ENCODE results near the gene MBNL1. TPM values are rescaled to one million over a fixed set of nuclear protein-coding genes. Genes with fewer than 3 reads are reported as not detected.

MBNL1 gene
- polyA plus RNA-seq, 1 donor from 2014 or later, result 12.7 TPM

- peaks cover 32% of the 10 kb centered on the region for H3K79me2 ChIP-seq (replicated peaks; ENCODE audit: insufficient read depth, low read length)
- H3K27me3 ChIP-seq (ENCODE audit: insufficient read depth, low read depth, low read length), result no peaks in the 10 kb centered on the region
- H3K27ac ChIP-seq (ENCODE audit: low read length), result no peak overlapping the region
- H3K4me3 ChIP-seq (ENCODE audit: low read length), result no peak overlapping the region
- H3K36me3 ChIP-seq (ENCODE audit: insufficient read depth, low read length), result no peaks in the 10 kb centered on the region
- no peak overlapping the region for H2AFZ ChIP-seq (ENCODE audit: low read depth, low read length)
- TF ChIP-seq TAF1 (IDR thresholded peaks at IDR 0.05; ENCODE audit: low read depth) (no peak), RAD21 (conservative IDR thresholded peaks at IDR 0.05) (no peak), REST (IDR thresholded peaks at IDR 0.05; ENCODE audit: borderline replicate concordance) (no peak), EZH2 (IDR thresholded peaks at IDR 0.05; ENCODE audit: borderline replicate concordance, insufficient read depth, low read length, poor library complexity, severe bottlenecking) (no peak), POLR2AphosphoS5 (IDR thresholded peaks at IDR 0.05) (no peak), EP300 (conservative IDR thresholded peaks at IDR 0.05; ENCODE audit: poor library complexity, severe bottlenecking) (no peak), CTCF (IDR thresholded peaks at IDR 0.05; ENCODE audit: poor library complexity, severe bottlenecking) (no peak), SMC3 (conservative IDR thresholded peaks at IDR 0.05; ENCODE audit: poor library complexity) (no peak), MXI1 (conservative IDR thresholded peaks at IDR 0.05; ENCODE audit: poor library complexity, severe bottlenecking) (no peak)
- no peaks in the 10 kb centered on the region for H3K9me3 ChIP-seq (ENCODE audit: low read length)
- no peaks in the 10 kb centered on the region for H3K9me2 ChIP-seq (ENCODE audit: insufficient read depth, low read length)
- H3K9ac ChIP-seq (ENCODE audit: low read length), result no peak overlapping the region
- no peaks in the 10 kb centered on the region for H3F3A ChIP-seq (ENCODE audit: insufficient read depth, low read length, poor library complexity, severe bottlenecking)
- H4K20me1 ChIP-seq (ENCODE audit: insufficient read depth), result no peaks in the 10 kb centered on the region
- H3K4me2 ChIP-seq (ENCODE audit: low read length), result no peak overlapping the region
These were observed 61.8 kb downstream of the MBNL1 start for GRCh38 chr3:152330559-152330958.

- TF ChIP-seq MXI1 (conservative IDR thresholded peaks at IDR 0.05; ENCODE audit: poor library complexity, severe bottlenecking) (no peak), SMC3 (conservative IDR thresholded peaks at IDR 0.05; ENCODE audit: poor library complexity) (no peak), EZH2 (IDR thresholded peaks at IDR 0.05; ENCODE audit: borderline replicate concordance, insufficient read depth, low read length, poor library complexity, severe bottlenecking) (no peak), TAF1 (IDR thresholded peaks at IDR 0.05; ENCODE audit: low read depth) (no peak), EP300 (conservative IDR thresholded peaks at IDR 0.05; ENCODE audit: poor library complexity, severe bottlenecking) (no peak), POLR2AphosphoS5 (IDR thresholded peaks at IDR 0.05) (no peak), REST (IDR thresholded peaks at IDR 0.05; ENCODE audit: borderline replicate concordance) (no peak), RAD21 (conservative IDR thresholded peaks at IDR 0.05) (no peak)
- H3K4me2 ChIP-seq (ENCODE audit: low read length), result no peak overlapping the region
These were observed 62.4 kb downstream of the MBNL1 start for GRCh38 chr3:152331018-152331541.

More at GRCh38 chr3:152331018-152331541, 62.4 kb downstream of the MBNL1 start:
- no peak overlapping the region for H3K27ac ChIP-seq (ENCODE audit: low read length)
- no peaks in the 10 kb centered on the region for H3F3A ChIP-seq (ENCODE audit: insufficient read depth, low read length, poor library complexity, severe bottlenecking)
- no peak overlapping the region for H3K9ac ChIP-seq (ENCODE audit: low read length)
- H4K20me1 ChIP-seq (ENCODE audit: insufficient read depth), result no peaks in the 10 kb centered on the region
- no peaks in the 10 kb centered on the region for H3K36me3 ChIP-seq (ENCODE audit: insufficient read depth, low read length)
- no peaks in the 10 kb centered on the region for H3K9me3 ChIP-seq (ENCODE audit: low read length)
- peaks cover 28% of the 10 kb centered on the region for H3K79me2 ChIP-seq (replicated peaks; ENCODE audit: insufficient read depth, low read length)
- no peaks in the 10 kb centered on the region for H3K9me2 ChIP-seq (ENCODE audit: insufficient read depth, low read length)
- H3K27me3 ChIP-seq (ENCODE audit: insufficient read depth, low read depth, low read length), result no peaks in the 10 kb centered on the region
- no peak overlapping the region for H3K4me3 ChIP-seq (ENCODE audit: low read length)
- no peak overlapping the region for H2AFZ ChIP-seq (ENCODE audit: low read depth, low read length)

Measured in neural cell (in vitro differentiated cells).